Hepatocyte (in vitro differentiated cells): ENCODE results near the gene C9orf50. TPM values are rescaled to one million over a fixed set of nuclear protein-coding genes. Genes with fewer than 3 reads are reported as not detected.

ENCODE experiments used
- DNase-seq: peaks from one replicate; pipeline ENCODE4 v3.0.0-alpha.2; 2016; ENCODE audit warnings: low spot score
- H2AFZ ChIP-seq: fragments of 200-600 bp; sonication (generic); 2 replicates; pipeline ENCODE4 v1.6.0; 2016; ENCODE audit warnings: antibody characterized with exemption, mild to moderate bottlenecking
- H3K27ac ChIP-seq: fragments of 200-600 bp; sonication (generic); 2 replicates; pipeline ENCODE4 v1.5.1; 2016; ENCODE audit warnings: mild to moderate bottlenecking
- H3K27me3 ChIP-seq: fragments of 200-600 bp; sonication (generic); 2 replicates; pipeline ENCODE4 v1.6.1; 2016
- H3K36me3 ChIP-seq: fragments of 200-600 bp; sonication (generic); replicated peaks from 2 replicates; pipeline ENCODE4 v1.5.1; 2016; ENCODE audit warnings: low read depth; ENCODE audit not compliant: insufficient read depth
- H3K4me1 ChIP-seq: fragments of 200-600 bp; sonication (generic); 2 replicates; pipeline ENCODE4 v1.5.1; 2016; ENCODE audit warnings: mild to moderate bottlenecking, moderate library complexity; ENCODE audit not compliant: insufficient read depth
- H3K4me2 ChIP-seq: fragments of 200-600 bp; sonication (generic); 2 replicates; pipeline ENCODE4 v1.6.0; 2016
- H3K4me3 ChIP-seq: fragments of 200-600 bp; sonication (generic); 2 replicates; pipeline ENCODE4 v1.5.1; 2016; ENCODE audit warnings: mild to moderate bottlenecking
- H3K79me2 ChIP-seq: fragments of 200-600 bp; sonication (generic); 2 replicates; pipeline ENCODE4 v1.6.0; 2017; ENCODE audit warnings: mild to moderate bottlenecking
- H3K9me2 ChIP-seq: fragments of 200-600 bp; sonication (generic); replicated peaks from 2 replicates; pipeline ENCODE4 v1.6.0; 2017; ENCODE audit warnings: mild to moderate bottlenecking; ENCODE audit not compliant: insufficient read depth
- H3K9me3 ChIP-seq: fragments of 200-600 bp; sonication (generic); 2 replicates; pipeline ENCODE4 v1.5.1; 2016; ENCODE audit warnings: low read depth, mild to moderate bottlenecking
- H4K20me1 ChIP-seq: fragments of 200-600 bp; sonication (generic); 2 replicates; pipeline ENCODE4 v1.6.0; 2016; ENCODE audit warnings: mild to moderate bottlenecking; ENCODE audit not compliant: insufficient read depth, poor library complexity, severe bottlenecking
- EZH2 ChIP-seq: fragments of 200-600 bp; sonication (generic); IDR thresholded peaks from 2 replicates; pipeline ENCODE4 v1.6.1; 2016; ENCODE audit warnings: antibody characterized with exemption, mild to moderate bottlenecking, borderline replicate concordance
- EZH2phosphoT487 ChIP-seq: fragments of 200-600 bp; sonication (generic); IDR thresholded peaks from one replicate; pipeline ENCODE4 v1.6.1; 2018; ENCODE audit warnings: antibody characterized with exemption, mild to moderate bottlenecking, low read depth, moderate library complexity; ENCODE audit not compliant: unreplicated experiment, severe bottlenecking
- WGBS: methylation state at CpG from one replicate; pipeline ENCODE4 v1.1.6; 2016; ENCODE audit warnings: low lambda C conversion rate; ENCODE audit errors: missing lambda C conversion rate; 5-methylcytosine and 5-hydroxymethylcytosine counted together
- polyA plus RNA-seq: library from polyadenylated mRNA; unstranded; fragments of >200 nt; fragmentation: Nextera tagmentation; extraction: Ambion mirVana; gene quantifications from 2 replicates; pipeline ENCODE4 v1.2.1, GENCODE V29; 2016
- total RNA-seq: library from RNA; depleted of rRNA; stranded (reverse); fragments of >200 nt; gene quantifications from 2 replicates; pipeline ENCODE4 v1.2.3, GENCODE V29; 2014
- TF ChIP-seq, protein P1 (sequence below): fragments of 200-600 bp; sonication (generic); IDR thresholded peaks from 2 replicates; pipeline ENCODE4 v1.5.1; 2016; ENCODE audit warnings: antibody characterized with exemption, mild to moderate bottlenecking; ENCODE audit not compliant: poor library complexity

The C9orf50 gene
- total and polyA plus RNA-seq, 2 experiments from 2014 or later = not detected

- Histone ChIP-seq H4K20me1 (peaks cover 69% of the 10 kb centered on the region), H3K27ac (no peak overlapping the region), H3K9me3 (no peaks in the 10 kb centered on the region), H3K4me2 (peak overlapping the region; percentile 94), H3K36me3 (no peaks in the 10 kb centered on the region), H3K27me3 (no peaks in the 10 kb centered on the region), H3K79me2 (peaks cover 85% of the 10 kb centered on the region), H2AFZ (no peak overlapping the region), H3K4me3 (no peak overlapping the region), H3K4me1 (peaks cover 21% of the 10 kb centered on the region), H3K9me2 (no peaks in the 10 kb centered on the region)
- DNase-seq = no peak
- WGBS = 91% methylated on average over 8 of the region's 8 CpGs
- TF ChIP-seq EZH2 (no peak), EZH2phosphoT487 (no peak)
- TF ChIP-seq, protein P1, sequence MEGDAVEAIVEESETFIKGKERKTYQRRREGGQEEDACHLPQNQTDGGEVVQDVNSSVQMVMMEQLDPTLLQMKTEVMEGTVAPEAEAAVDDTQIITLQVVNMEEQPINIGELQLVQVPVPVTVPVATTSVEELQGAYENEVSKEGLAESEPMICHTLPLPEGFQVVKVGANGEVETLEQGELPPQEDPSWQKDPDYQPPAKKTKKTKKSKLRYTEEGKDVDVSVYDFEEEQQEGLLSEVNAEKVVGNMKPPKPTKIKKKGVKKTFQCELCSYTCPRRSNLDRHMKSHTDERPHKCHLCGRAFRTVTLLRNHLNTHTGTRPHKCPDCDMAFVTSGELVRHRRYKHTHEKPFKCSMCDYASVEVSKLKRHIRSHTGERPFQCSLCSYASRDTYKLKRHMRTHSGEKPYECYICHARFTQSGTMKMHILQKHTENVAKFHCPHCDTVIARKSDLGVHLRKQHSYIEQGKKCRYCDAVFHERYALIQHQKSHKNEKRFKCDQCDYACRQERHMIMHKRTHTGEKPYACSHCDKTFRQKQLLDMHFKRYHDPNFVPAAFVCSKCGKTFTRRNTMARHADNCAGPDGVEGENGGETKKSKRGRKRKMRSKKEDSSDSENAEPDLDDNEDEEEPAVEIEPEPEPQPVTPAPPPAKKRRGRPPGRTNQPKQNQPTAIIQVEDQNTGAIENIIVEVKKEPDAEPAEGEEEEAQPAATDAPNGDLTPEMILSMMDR = no peak
Measured at GRCh38 chr9:129629251-129629820, 8.4 kb upstream of the C9orf50 start.

DNA sequence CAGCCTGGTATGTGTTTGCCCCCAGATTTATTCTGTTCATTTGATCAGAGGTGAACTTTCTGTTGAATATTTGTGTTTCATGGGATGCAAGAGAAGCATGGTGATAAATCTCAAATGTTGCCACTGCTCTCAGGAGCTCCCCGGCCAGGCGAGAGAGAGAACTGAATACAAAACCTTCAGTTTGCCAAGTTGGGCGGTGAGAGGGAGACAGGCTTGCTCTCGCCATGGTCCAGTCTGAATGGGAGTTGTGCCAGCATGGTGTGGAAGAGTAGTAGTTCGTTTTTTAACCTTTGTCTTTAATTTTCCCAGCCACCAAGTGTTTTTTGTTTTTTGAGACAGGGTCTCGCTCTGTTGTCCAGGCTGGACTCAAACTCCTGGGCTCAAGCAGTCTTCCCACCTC lies 7.8 kb upstream of the C9orf50 start:
- peaks cover 69% of the 10 kb centered on the region for H4K20me1 ChIP-seq
- H3K36me3 ChIP-seq = no peaks in the 10 kb centered on the region

DNA sequence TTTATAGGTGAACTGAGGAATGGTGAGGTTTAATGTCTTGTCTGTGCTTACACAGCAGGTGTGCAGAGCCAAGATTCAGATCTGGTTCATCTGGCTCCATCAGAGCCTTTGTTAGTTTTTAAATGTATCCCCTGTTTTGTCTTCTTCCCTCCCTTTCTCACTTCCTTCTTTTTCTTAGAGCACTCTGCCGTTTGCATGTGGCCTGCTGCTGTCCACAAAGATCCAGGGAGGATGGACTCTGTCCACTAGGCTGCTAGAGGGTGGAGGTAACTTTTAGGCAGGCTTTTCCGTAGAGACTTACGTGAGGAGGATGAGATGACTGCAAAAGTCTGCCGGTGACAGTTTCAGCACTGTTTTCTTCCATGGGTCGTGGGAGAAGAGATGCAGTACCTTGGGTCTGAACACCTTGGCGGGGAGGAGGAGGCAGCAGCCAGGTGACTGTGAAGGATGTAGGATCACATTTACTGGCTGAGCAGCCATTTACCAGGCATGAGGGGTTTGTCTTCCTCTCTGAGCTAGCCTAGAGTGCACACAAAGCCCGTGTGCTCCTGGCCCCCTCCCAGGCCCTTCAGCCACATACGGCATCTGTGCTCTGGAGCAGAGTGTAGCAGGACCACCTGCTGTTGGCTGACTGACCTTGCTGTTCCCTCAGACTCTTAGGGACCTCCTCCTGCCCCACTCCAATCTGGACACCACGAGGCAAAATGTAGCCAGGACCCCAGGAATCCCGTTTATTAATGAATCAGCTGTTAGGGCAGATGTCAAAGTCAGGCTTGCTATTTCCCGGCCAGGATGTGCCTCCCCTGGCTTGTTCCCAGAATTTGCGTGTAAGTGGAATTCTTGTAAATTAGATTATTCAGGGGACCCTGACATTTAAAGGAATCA lies 6.9 kb upstream of the C9orf50 start:
- peaks cover 71% of the 10 kb centered on the region for H3K79me2 ChIP-seq
- TF ChIP-seq EZH2phosphoT487 (no peak), EZH2 (no peak)
- TF ChIP-seq, protein P1 = no peak
- H3K4me1 ChIP-seq = peaks cover 21% of the 10 kb centered on the region
- H3K9me3 ChIP-seq = no peaks in the 10 kb centered on the region
- H3K27me3 ChIP-seq = no peaks in the 10 kb centered on the region
- H3K4me2 ChIP-seq = peak overlapping the region; percentile 94
- peak overlapping the region; percentile 76 for H3K4me3 ChIP-seq
- no peaks in the 10 kb centered on the region for H3K9me2 ChIP-seq
- H4K20me1 ChIP-seq = peaks cover 63% of the 10 kb centered on the region
- no peak for DNase-seq
- H2AFZ ChIP-seq = no peak overlapping the region
- WGBS = 56% methylated on average over 12 of the region's 12 CpGs
- H3K27ac ChIP-seq = peak overlapping the region; percentile 94
- H3K36me3 ChIP-seq = no peaks in the 10 kb centered on the region

More for the DNA sequence above, 7.8 kb upstream of the C9orf50 start:
- H3K27ac ChIP-seq = no peak overlapping the region
- H3K4me2 ChIP-seq = peak overlapping the region; percentile 94
- no peaks in the 10 kb centered on the region for H3K9me3 ChIP-seq
- H2AFZ ChIP-seq = no peak overlapping the region
- H3K79me2 ChIP-seq = peaks cover 80% of the 10 kb centered on the region
- DNase-seq = no peak
- H3K4me3 ChIP-seq = no peak overlapping the region
- no peaks in the 10 kb centered on the region for H3K27me3 ChIP-seq
- H3K4me1 ChIP-seq = peaks cover 21% of the 10 kb centered on the region
- H3K9me2 ChIP-seq = no peaks in the 10 kb centered on the region
- TF ChIP-seq, protein P1 = no peak
- TF ChIP-seq EZH2phosphoT487 = no peak
- no peak for TF ChIP-seq EZH2
- WGBS = 91% methylated on average over 6 of the region's 6 CpGs
